IPS-18a (cell line): ENCODE measurements around the gene TSR1.

ENCODE experiments used
- H3K27ac ChIP-seq: one replicate; pipeline ENCODE4 v1.5.1; 2013; ENCODE audit warnings: low read length
- H3K27me3 ChIP-seq: one replicate; pipeline ENCODE4 v1.6.1; 2013; ENCODE audit warnings: mild to moderate bottlenecking, low read length; ENCODE audit not compliant: control insufficient read depth, insufficient read depth
- H3K36me3 ChIP-seq: one replicate; pipeline ENCODE4 v1.6.1; 2013; ENCODE audit warnings: low read depth, low read length; ENCODE audit not compliant: control insufficient read depth
- H3K4me1 ChIP-seq: one replicate; pipeline ENCODE4 v1.6.1; 2013; ENCODE audit warnings: low read depth, low read length; ENCODE audit not compliant: control insufficient read depth
- H3K4me3 ChIP-seq: one replicate; pipeline ENCODE4 v1.5.1; 2013; ENCODE audit warnings: low read length
- H3K9ac ChIP-seq: one replicate; pipeline ENCODE4 v1.6.1; 2013; ENCODE audit warnings: mild to moderate bottlenecking, low read length, moderate library complexity
- H3K9me3 ChIP-seq: one replicate; pipeline ENCODE4 v1.6.1; 2013; ENCODE audit warnings: low read depth, low read length; ENCODE audit not compliant: control insufficient read depth

Gene TSR1

DNA sequence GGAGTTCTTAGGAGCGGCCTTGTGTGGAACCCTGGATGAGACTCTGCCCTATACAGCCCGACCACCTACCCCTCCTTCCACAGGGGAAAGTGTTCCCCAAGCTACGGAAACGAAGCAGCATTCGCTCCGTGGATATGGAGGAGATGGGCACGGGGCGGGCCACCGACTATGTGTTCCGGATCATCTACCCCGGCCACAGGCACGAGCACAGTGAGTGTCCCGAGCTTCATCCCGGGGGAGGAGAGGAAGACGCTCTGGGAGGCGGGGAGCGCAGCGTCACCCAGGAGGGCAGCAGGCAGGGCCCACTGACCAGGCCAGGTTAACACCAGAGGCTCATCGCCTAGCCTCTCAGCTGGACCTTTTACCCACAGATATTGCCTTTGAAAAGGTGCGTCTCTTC lies 28.9 kb upstream of the TSR1 start:
- Histone ChIP-seq H3K4me3 (no peak overlapping the region), H3K27ac (no peak overlapping the region), H3K9me3 (no peaks in the 10 kb centered on the region), H3K4me1 (no peaks in the 10 kb centered on the region), H3K27me3 (no peaks in the 10 kb centered on the region), H3K9ac (no peak overlapping the region), H3K36me3 (peaks cover 3% of the 10 kb centered on the region)

DNA sequence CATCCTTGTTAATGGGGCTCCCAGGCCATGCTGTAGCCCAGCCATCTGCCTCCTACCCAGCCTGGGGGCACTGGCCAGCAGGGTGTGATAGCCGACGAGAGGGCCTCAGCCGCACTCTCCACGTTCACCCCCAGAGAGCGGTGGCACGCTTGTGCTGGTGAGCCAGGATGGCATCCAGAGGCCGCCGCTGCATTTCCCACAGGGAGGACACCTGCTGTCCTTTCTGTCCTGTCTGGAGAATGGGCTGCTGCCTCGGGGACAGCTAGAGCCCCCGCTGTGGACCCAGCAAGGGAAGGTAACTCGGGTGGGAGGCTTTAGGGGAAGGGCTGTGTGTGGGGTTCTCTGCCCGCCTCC lies 28.5 kb upstream of the TSR1 start:
- H3K4me1 ChIP-seq = no peaks in the 10 kb centered on the region
- H3K27ac ChIP-seq = no peak overlapping the region
- no peaks in the 10 kb centered on the region for H3K9me3 ChIP-seq
- no peak overlapping the region for H3K9ac ChIP-seq
- no peak overlapping the region for H3K4me3 ChIP-seq
- H3K36me3 ChIP-seq = peaks cover 3% of the 10 kb centered on the region
- H3K27me3 ChIP-seq = no peaks in the 10 kb centered on the region

DNA sequence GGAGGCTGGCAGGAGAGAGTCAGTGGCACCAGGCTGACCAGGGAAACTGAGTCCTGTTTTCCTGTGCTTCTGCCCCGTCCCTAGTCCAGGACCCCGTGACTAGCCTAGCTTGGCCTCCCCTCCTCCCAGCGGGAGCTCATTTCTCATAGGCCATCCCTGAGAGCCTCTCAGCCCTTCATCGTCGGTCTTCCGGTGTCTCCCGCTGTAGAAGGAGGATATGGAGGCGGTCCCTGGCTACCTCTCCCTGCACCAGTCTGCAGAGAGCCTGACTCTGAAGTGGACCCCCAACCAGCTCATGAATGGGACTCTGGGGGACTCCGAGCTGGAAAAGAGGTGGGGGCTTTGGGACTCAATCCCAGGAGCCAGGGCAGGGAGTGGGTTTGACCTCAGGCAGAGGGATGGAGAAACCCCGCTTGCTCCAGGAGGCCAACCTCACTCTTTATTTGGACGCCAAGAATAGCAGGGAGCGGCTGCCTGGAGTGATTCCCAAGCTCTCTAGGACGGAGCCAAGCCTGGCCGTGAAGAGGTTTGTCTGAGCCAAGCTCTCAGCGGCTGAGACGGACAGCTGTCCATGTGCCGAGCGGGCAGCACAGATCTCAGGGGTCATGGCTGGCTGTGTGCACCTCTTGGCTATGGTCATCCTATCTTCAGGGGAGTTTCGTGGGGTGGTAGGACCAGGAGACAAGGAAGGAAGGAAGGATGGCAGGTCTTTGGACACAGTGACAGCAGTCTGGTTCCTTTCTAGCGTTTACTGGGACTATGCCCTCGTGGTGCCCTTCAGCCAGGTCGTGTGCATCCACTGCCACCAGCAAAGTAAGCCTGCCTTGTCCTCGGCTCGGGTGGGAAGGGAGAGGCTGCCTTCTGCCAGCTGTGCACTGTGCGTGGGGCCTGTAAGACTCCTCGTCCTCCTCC lies 27.9 kb upstream of the TSR1 start:
- H3K9me3 ChIP-seq = no peaks in the 10 kb centered on the region
- H3K4me3 ChIP-seq = no peak overlapping the region
- H3K36me3 ChIP-seq = peaks cover 3% of the 10 kb centered on the region
- no peaks in the 10 kb centered on the region for H3K27me3 ChIP-seq
- no peak overlapping the region for H3K27ac ChIP-seq
- no peak overlapping the region for H3K9ac ChIP-seq
- H3K4me1 ChIP-seq = no peaks in the 10 kb centered on the region

DNA sequence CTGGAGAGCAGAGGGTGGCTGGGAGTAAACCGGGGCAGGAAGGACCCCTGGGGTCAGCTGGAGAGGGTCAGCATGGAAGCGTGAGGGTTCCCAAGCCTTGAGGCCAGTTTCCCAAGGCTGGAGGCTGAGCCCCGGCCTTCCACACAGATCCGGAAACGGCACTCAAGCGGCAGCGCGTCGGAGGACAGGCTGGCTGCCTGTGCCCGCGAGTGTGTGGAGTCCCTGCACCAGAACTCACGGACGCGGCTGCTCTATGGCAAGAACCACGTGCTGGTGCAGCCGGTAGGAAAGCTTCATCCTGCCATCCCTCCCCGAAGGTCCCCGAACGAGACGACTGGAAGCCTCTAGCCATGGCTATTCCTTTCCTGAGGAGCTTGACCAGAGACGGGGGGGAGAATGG lies 27.1 kb upstream of the TSR1 start:
- no peaks in the 10 kb centered on the region for H3K27me3 ChIP-seq
- H3K9me3 ChIP-seq = no peaks in the 10 kb centered on the region
- no peaks in the 10 kb centered on the region for H3K4me1 ChIP-seq
- no peak overlapping the region for H3K4me3 ChIP-seq
- no peak overlapping the region for H3K9ac ChIP-seq
- no peak overlapping the region for H3K27ac ChIP-seq
- H3K36me3 ChIP-seq = peaks cover 3% of the 10 kb centered on the region

DNA sequence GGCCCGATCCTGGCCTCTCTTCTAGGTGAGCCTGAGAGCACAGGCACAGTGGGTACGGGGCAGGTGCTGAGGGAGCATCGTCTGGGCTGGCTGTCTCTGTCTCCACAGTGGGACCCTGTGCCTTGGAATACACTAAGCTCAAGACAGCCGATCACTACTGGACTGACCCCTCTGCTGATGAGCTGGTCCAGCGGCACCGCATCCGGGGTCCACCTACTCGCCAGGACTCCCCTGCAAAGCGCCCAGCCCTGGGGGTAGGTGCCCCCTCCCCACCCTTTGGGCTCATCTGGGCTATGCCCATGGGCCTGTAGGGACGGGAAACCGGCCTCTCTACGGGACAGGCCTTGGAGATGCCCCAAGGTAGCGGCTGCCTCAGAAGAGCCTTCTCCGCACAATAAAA lies 26.6 kb upstream of the TSR1 start:
- Histone ChIP-seq H3K36me3 (peaks cover 3% of the 10 kb centered on the region), H3K9ac (no peak overlapping the region), H3K27ac (no peak overlapping the region), H3K4me1 (no peaks in the 10 kb centered on the region), H3K4me3 (no peak overlapping the region), H3K9me3 (no peaks in the 10 kb centered on the region), H3K27me3 (no peaks in the 10 kb centered on the region)

DNA sequence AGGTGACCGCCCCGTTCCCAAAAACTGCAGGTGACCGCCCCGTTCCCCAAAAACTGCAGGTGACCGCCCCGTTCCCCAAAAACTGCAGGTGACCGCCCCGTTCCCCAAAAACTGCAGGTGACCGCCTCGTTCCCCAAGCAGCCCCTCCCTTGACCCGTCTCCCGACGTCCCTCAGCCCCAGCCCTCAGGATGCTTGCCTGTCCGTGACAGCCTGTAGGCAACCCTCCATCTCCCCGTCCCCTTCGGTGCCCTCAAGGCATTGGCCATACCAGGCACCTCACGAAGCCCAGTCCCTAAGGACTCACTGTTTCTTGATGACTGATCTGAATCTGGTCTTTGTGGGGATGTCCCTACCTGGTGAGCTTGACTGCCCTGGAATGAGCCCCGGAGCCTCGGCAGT lies 26.2 kb upstream of the TSR1 start:
- Histone ChIP-seq H3K9me3 (no peaks in the 10 kb centered on the region), H3K27me3 (no peaks in the 10 kb centered on the region), H3K4me1 (no peaks in the 10 kb centered on the region), H3K9ac (no peak overlapping the region), H3K4me3 (no peak overlapping the region), H3K27ac (no peak overlapping the region), H3K36me3 (peaks cover 3% of the 10 kb centered on the region)

DNA sequence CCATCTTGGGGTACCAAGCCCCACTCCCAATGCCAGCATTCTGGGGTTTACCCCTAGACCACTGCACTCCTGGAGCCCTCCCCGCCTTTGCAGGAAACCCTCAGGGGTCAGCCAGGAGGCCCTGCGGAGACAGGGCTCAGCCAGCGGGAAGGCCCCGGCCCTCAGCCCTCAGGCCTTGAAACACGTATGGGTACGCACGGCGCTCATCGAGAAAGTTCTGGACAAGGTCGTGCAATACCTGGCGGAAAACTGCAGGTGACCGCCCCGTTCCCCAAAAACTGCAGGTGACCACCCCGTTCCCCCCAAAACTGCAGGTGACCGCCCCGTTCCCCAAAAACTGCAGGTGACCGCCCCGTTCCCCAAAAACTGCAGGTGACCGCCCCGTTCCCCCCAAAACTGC lies 25.8 kb upstream of the TSR1 start:
- Histone ChIP-seq H3K9ac (no peak overlapping the region), H3K9me3 (no peaks in the 10 kb centered on the region), H3K27ac (no peak overlapping the region), H3K36me3 (peaks cover 3% of the 10 kb centered on the region), H3K4me1 (no peaks in the 10 kb centered on the region), H3K27me3 (no peaks in the 10 kb centered on the region), H3K4me3 (no peak overlapping the region)

DNA sequence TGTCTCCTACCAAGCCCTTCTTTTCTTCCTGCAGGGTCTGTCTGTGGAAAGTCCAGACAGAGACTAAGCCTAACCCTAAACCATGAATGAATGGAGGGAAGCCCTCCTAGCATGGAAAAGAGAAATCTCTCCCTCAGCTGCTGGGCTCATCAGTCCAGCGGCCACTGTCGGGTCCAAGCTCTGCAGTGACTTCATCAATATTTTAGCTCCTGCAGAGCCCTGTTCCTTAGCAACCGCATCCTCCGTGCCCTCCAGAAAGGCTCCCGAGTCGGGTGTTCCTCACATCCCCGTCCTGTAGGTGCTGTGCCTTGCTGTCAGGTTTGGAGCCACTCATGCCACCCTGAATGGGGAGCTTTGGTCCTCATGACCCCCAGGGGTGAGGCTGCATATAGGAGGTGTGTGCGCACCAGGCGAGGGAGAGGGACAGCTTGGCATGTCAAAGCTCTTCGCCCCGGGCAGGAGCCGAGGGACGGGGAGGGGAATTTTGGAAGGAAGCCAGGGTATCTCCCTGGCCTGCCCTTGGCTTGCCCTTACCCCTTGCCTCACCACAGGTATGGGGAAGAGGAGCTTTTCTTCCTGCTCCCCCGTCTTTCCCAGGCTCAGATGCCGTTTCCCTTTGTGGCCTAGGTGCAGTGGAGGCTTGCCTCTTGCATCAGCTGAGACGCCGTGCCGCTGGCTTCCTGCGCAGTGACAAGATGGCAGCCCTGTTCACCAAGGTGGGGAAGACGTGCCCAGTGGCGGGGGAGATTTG lies 24.9 kb upstream of the TSR1 start:
- Histone ChIP-seq H3K9me3 (no peaks in the 10 kb centered on the region), H3K27me3 (no peaks in the 10 kb centered on the region), H3K4me3 (no peak overlapping the region), H3K9ac (no peak overlapping the region), H3K36me3 (peaks cover 3% of the 10 kb centered on the region), H3K4me1 (no peaks in the 10 kb centered on the region), H3K27ac (no peak overlapping the region)

DNA sequence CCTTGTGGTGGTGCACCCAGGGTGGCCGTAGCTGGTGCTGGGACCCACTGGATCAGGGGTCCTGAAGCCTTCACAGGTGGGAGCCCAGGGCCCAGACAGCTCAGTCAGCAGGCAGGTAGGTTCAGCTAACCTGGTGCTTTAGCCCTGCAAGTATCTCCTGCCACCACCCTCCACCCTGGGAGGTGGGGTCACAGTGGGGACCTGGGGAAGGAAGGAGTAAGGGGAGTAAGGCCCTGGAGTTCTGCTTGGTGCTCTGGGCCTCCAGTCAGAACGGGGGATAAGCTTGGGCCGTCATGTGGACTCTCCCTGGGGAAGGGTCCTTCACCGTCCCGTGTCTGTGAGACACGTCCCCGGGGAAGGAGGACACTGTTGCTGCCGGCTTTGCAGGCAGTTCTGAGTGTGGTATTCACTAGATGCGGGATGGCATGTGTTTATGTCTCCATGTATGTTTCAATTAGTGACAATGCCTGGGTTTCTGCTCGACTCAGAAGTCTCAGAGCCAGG lies 21.7 kb upstream of the TSR1 start:
- Histone ChIP-seq H3K36me3 (no peaks in the 10 kb centered on the region), H3K4me3 (no peak overlapping the region), H3K9ac (no peak overlapping the region), H3K9me3 (no peaks in the 10 kb centered on the region), H3K4me1 (no peaks in the 10 kb centered on the region), H3K27me3 (no peaks in the 10 kb centered on the region), H3K27ac (no peak overlapping the region)

DNA sequence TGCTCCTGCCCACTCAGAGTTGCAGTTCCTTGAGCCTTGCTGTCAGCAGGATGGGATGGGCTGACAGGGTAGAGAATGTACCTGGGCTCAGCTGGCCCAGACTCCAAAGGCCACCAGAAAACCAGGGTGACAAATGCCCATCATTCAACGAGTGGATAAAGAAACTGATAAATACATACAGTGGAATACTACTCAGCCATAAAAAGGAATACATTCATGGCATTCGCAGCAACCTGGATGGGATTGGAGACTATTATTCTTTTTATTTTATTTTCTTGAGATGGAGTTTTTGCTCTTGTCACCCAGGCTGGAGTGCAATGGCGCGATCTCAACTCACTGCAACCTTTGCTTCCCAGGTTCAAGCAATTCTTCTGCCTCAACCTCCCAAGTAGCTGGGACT lies 21.0 kb upstream of the TSR1 start:
- Histone ChIP-seq H3K9ac (no peak overlapping the region), H3K36me3 (no peaks in the 10 kb centered on the region), H3K9me3 (no peaks in the 10 kb centered on the region), H3K27me3 (no peaks in the 10 kb centered on the region), H3K4me3 (no peak overlapping the region), H3K4me1 (no peaks in the 10 kb centered on the region), H3K27ac (no peak overlapping the region)

DNA sequence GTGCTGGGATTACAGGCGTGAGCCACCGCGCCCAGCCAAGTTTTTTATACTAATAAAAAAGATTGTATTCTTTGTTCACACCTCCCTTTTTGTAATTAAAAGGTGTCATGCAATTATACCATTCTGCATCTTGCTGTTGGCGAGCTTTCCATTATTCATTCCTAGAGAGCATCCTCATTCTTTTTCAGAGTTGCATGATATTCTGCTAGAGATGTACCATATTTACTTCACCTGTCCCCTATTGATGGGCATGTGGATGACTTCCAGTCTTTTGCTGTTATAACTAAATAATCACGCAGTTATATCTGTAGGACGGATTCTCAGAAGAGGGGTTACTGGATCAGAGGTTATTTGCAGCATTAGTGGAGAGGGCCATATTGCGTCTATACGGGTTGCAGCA lies 18.1 kb upstream of the TSR1 start:
- Histone ChIP-seq H3K9ac (no peak overlapping the region), H3K4me3 (no peak overlapping the region), H3K36me3 (no peaks in the 10 kb centered on the region), H3K9me3 (no peaks in the 10 kb centered on the region), H3K27me3 (no peaks in the 10 kb centered on the region), H3K27ac (no peak overlapping the region), H3K4me1 (no peaks in the 10 kb centered on the region)
